Right forelimb (tissue), 1 donor: Measurements from ENCODE around the gene ZDHHC11B.
"Not testable (repeated sequence)": the region's sequence is repeated elsewhere in the genome, so short reads cannot be mapped to it uniquely, and the experiment has no call there.

Experiments used
- DNase-seq: peaks from one replicate; pipeline ENCODE4 v3.0.0-alpha.2; 2018

The ZDHHC11B gene

DNA sequence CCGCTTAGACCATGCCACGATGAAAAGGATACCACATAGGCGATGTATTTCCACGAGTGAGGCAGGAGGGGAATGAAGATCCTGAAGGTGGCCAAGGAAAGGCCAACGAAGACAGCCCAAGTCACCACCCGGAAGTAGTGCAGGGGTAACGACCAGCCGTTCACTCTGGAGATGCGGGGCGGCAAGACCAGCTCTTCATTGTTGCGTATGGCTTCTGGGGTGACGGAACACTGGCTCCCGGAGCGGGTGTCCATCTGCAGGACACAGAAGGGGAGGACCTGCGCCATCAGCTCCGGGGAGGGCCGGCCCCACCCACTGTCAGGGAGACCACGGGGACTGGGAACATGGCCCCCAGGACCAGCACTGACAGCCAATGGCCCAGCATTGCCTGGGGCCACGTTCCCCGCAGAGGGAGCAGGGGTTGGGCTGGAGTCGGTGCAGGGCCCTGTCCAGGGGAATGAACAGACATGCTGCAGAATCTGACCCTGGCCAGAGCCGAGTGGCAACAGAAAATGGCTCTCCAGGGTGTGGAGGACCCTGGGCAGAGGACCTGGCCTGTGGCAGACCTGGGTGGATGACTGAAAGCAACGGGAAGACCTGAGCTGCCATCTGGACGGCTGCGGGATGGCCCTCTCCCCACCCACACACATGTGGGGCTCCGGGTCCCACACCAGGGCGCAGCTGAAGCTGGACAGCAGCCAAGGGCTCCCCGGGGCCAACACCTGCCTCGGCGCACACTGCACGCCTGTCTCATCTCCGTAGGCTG lies 17.7 kb downstream of the ZDHHC11B start:
- peak; percentile 35 for DNase-seq

- no peak for DNase-seq
Measured at GRCh38 chr5:765948-766631, 18.4 kb downstream of the ZDHHC11B start.

- no peak for DNase-seq
Measured at GRCh38 chr5:763998-764781, 20.3 kb downstream of the ZDHHC11B start.

DNA sequence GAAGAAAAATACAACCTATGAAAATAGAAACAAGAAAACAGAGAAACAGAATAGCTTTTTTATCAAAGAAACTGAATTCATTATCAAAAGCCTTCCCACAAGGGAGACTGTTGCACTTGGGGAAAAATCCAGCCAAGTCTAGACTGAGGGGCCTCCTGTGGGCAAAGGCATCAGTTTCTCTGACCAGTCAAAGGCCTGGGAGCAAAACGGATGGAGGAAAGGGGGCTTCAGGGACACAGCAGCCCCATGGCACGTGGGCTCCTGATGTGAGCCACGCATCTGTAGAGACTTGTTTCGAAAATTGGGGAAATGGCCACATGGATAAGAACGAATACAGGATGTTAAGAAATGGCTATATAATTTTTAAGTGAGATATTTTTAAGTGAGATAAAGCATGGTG lies 21.1 kb downstream of the ZDHHC11B start:
- DNase-seq: no peak

- DNase-seq: not testable (repeated sequence)
Measured at GRCh38 chr5:762996-763395, 21.5 kb downstream of the ZDHHC11B start.

DNA sequence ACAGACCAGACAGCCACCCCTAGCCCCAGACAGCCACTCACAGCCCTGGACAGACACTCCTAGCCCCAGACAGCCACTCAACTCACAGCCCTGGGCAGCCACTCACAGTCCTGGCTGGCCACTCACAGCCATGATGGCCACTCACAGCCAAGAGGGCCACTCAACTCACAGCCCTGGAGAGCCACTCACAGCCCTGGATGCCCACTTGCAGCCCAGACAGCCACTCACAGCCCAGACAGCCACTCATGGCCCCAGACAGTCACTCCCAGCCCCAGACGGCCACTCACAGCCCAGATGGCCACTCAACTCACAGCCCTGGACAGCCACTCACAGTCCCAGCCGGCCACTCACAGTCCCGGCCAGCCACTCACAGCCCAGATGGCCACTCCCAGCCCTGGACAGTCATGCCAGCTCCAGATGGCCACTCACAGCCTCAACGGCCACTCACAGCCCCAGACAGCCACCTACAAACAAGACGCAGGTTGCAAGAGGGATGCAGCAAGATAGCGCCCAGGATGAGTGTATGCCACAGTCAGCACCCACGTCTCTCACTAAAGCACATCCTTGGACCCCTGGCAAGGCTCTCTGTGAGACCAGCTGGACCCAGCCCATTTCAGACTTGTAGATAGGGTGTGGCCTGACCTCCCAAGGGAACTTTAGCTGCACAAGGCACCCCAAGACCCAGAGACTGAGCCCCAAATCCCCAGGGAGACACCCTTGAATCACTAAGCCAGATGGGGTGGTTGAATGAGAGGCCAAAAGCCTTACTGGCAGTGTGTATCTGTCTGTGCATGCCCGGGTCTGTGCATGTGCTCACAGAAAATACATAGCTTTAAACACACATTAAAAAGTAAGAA lies 22.4 kb downstream of the ZDHHC11B start:
- DNase-seq: no peak

DNA sequence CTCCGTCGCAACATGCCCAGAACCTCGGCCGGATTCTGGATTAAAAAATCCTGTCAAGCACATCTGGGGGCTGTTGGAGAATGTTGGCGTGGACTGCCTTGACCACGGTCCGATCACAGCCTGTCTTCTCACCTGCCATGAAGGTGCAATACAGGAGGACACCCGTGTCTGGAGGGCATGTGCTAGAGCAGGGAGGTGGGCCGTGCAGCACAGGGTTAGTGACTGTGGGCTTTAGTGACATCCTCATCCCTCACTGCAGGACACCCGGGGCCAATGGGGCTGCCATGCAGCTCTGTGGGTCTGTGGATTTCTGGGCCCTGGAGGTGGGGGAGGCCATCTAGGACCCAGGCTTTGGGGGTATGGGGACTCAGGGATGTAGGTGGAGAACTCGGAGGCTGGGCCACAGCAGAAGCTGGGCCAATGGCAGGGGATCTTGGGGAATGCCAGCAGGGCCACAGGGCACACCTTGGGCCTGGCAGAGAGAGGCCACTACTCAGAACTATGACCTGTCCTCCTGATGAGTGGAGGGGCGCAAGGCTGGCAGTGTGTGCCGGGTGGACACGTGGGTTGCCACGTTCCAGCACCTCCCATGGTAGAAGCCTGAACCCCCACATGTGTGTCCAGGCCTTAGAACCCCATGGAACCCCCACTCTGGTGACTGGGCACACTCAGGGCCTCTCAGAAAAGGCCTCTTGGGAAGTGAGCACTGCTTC lies 23.3 kb downstream of the ZDHHC11B start:
- no peak for DNase-seq

DNA sequence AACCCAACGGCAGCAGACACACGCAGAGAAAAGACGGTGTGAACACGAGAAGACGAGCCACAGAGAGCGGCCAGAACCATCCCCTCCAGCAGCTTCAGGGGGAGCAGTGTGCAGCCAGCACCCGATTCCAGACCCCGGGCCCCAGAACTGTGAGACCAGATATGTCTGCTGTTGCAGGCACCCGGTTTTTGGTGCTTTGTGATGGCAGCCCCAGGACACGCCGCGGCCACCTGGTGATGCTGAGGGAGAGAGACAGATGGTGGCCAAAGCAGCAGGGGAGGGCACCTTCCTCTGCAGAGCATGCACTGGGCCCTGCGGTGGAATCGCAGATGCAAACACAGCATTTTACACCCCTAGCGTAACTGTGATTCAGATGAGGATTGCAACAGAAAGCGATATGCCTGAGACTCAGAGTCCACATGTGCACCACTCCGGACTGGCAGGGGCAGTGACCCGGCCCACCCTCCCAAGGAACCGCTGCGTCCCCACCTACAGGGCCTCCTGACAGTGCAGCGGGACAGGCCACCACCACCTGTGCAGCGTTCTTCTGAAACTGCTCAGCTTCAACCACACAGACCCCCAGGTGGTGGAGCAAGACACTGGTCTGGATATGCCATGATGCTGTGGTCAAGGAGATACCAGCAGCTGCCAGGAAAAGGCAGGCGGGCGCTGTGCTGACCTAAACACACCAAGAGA lies 24.0 kb downstream of the ZDHHC11B start:
- peak; percentile 41 for DNase-seq

- peak; percentile 42 for DNase-seq
Measured at GRCh38 chr5:759781-760362, 24.7 kb downstream of the ZDHHC11B start.

- peak; percentile 58 for DNase-seq
Measured at GRCh38 chr5:759111-759751, 25.3 kb downstream of the ZDHHC11B start.

GRCh38 chr5:758698-759053 lies 25.9 kb downstream of the ZDHHC11B start:
- DNase-seq: no peak

DNA sequence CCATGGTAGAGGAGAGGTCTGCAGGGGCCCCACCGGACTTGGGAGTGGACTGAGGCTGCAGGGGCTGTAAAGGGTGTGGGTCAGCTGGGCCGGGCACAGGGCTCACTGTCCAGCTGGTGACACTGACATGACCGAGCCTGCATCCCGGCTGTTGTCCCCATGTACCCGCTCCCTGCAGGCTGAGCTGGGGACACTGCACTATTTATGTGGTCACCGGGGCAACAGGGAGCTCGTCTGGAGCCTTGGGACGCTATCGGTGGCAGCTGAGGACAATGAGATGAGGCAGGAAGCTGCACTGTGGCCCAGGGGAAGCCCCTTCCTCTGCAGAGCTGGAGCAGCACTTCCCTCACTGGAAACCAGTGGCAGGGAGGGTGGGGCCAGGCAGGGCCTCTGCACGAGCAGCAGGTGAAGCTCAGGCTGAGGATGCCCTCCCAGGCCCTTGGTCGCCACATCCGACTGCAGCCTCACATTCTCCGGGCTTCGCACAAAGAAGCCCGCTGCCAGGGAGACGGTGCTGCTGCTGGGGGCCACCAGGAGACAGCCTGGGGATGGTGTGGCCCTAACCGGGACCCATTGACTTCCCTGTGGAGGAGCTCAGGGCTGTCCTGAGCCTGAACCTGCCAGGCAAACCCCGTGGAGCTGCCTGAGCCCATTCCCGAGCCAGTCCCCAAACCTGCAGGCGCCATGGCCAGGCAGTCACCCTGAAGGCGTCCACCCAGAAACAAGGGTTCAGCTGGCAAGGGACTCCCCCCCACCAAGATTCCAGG lies 26.4 kb downstream of the ZDHHC11B start:
- DNase-seq: no peak

- no peak for DNase-seq
Measured at GRCh38 chr5:757346-757930, 27.1 kb downstream of the ZDHHC11B start.

- peak; percentile 58 for DNase-seq
Measured at GRCh38 chr5:756865-757345, 27.6 kb downstream of the ZDHHC11B start.

DNA sequence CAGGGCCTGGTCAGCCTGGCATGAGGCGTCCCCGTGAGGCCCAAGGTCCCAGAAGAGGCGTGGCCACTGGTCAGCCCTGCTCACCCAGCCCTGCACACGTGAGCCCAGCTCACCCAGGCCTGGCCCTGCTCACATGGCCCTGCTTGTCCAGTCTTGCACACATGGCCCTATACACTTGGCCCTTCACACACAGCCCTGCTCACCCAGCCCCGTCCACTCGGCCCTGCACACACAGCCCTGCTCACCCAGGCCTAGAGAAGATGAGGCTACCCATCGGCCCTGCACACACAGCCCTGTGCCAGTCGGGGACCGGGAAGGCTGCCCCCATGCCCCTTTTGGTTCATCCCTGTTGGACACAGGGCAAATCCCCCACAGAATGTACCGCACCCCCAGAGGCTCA lies 28.4 kb downstream of the ZDHHC11B start:
- DNase-seq: peak; percentile 38

GRCh38 chr5:754143-754632 lies 30.3 kb downstream of the ZDHHC11B start:
- DNase-seq: peak; percentile 13

GRCh38 chr5:753567-754142 lies 30.9 kb downstream of the ZDHHC11B start:
- DNase-seq: not testable (repeated sequence)

- DNase-seq: peak; percentile 17
Measured at GRCh38 chr5:752532-753115, 31.9 kb downstream of the ZDHHC11B start.
